SK-N-SH (cell line): ENCODE measurements around the gene CDC42EP3.

Experiments used
- CTCF ChIP-seq: fragments of 200-600 bp; sonication (generic); IDR thresholded peaks from 2 replicates; pipeline ENCODE4 v1.6.1; 2017; ENCODE audit warnings: antibody characterized with exemption, mild to moderate bottlenecking, moderate library complexity
- MAX ChIP-seq: IDR thresholded peaks from 2 replicates; pipeline ENCODE4 v1.4.0; 2012; ENCODE audit warnings: low read depth
- MXI1 ChIP-seq: IDR thresholded peaks from 2 replicates; pipeline ENCODE4 v1.6.1; 2012; ENCODE audit warnings: mild to moderate bottlenecking, low read depth, low read length, improper control_type of control experiment
- REST ChIP-seq: IDR thresholded peaks from 2 replicates; pipeline ENCODE4 v1.6.1; 2012; ENCODE audit warnings: mild to moderate bottlenecking, low read depth, low read length, moderate library complexity
- TAF1 ChIP-seq: IDR thresholded peaks from 2 replicates; pipeline ENCODE4 v1.6.1; 2012; ENCODE audit warnings: low read depth, mild to moderate bottlenecking, low read length, moderate library complexity, borderline replicate concordance

GRCh38 chr2:37631698-37632097, 39.7 kb downstream of the CDC42EP3 start:
- TF ChIP-seq CTCF = no peak
- TF ChIP-seq MAX = no peak
- no peak for TF ChIP-seq TAF1
- no peak for TF ChIP-seq REST
- TF ChIP-seq MXI1 = no peak
